WTC11 (cell line): ENCODE results near the gene LRRC63. TPM values are rescaled to one million over a fixed set of nuclear protein-coding genes. Genes with fewer than 3 reads are reported as not detected.

Experiments used
- ATAC-seq: fragments of 200-7000 bp; cut with Tn5 transposase; 2 replicates; pipeline ENCODE4 v1.10.0; 2021; ENCODE audit warnings: mild to moderate bottlenecking, moderate library complexity
- CTCF ChIA-PET: fragments of 300-600 bp; sonication (Branson Sonifier 250); formaldehyde crosslinking; loops from one replicate; lab custom pipeline; 2021; ENCODE audit warnings: antibody characterized with exemption; lab: Charles Lee
- POLR2A ChIA-PET: fragments of 350-600 bp; sonication (Branson Sonifier 250); formaldehyde crosslinking; loops from one replicate; lab custom pipeline; 2021; ENCODE audit warnings: antibody characterized with exemption; lab: Charles Lee
- DNase-seq: peaks from one replicate; pipeline ENCODE4 v3.0.0; 2021; ENCODE audit warnings: low spot score
- H3K27ac Mint-ChIP-seq: 2 replicates; pipeline ENCODE4 v1.8.0; 2021; ENCODE audit warnings: mixed read lengths
- H3K27me3 Mint-ChIP-seq: 2 replicates; pipeline ENCODE4 v1.8.0; 2021; ENCODE audit warnings: low read depth, mild to moderate bottlenecking, moderate library complexity, mixed read lengths
- H3K36me3 Mint-ChIP-seq: 2 replicates; pipeline ENCODE4 v1.8.0; 2021; ENCODE audit warnings: mixed read lengths
- H3K4me1 Mint-ChIP-seq: 2 replicates; pipeline ENCODE4 v1.8.0; 2022; ENCODE audit warnings: mixed read lengths
- H3K4me3 Mint-ChIP-seq: 2 replicates; pipeline ENCODE4 v1.8.0; 2021; ENCODE audit warnings: mild to moderate bottlenecking, moderate library complexity, mixed read lengths
- H3K9me3 Mint-ChIP-seq: 2 replicates; pipeline ENCODE4 v1.8.0; 2021; ENCODE audit warnings: mixed read lengths
- AR ChIP-seq: fragments of 250-450 bp; sonication (Bioruptor Pico); IDR thresholded peaks from 2 replicates; pipeline ENCODE4 v1.9.0; 2021; ENCODE audit warnings: mild to moderate bottlenecking
- E2F1 ChIP-seq: sonication (generic); formaldehyde crosslinking; IDR thresholded peaks from 2 replicates; pipeline ENCODE4 v1.8.0; 2022; ENCODE audit warnings: mild to moderate bottlenecking, missing genetic modification reagents
- E2F4 ChIP-seq: sonication (generic); formaldehyde crosslinking; IDR thresholded peaks from 2 replicates; pipeline ENCODE4 v1.8.1; 2022; ENCODE audit warnings: low read depth, mild to moderate bottlenecking, moderate library complexity, missing genetic modification reagents, borderline replicate concordance
- ELF4 ChIP-seq: sonication (generic); formaldehyde crosslinking; IDR thresholded peaks from 2 replicates; pipeline ENCODE4 v1.8.1; 2022; ENCODE audit warnings: low read depth, mild to moderate bottlenecking, moderate library complexity, missing genetic modification reagents
- EMX1 ChIP-seq: fragments of 250-450 bp; sonication (Bioruptor Pico); IDR thresholded peaks from 2 replicates; pipeline ENCODE4 v1.8.0; 2021; ENCODE audit warnings: mild to moderate bottlenecking
- JAZF1 ChIP-seq: fragments of 250-450 bp; sonication (Bioruptor Pico); IDR thresholded peaks from 2 replicates; pipeline ENCODE4 v1.9.0; 2021; ENCODE audit warnings: moderate library complexity, mild to moderate bottlenecking, inconsistent platforms
- MLX ChIP-seq: sonication (generic); formaldehyde crosslinking; IDR thresholded peaks from 2 replicates; pipeline ENCODE4 v1.8.1; 2023; ENCODE audit warnings: mild to moderate bottlenecking, missing genetic modification reagents, moderate library complexity
- MYBL2 ChIP-seq: sonication (generic); formaldehyde crosslinking; IDR thresholded peaks from 2 replicates; pipeline ENCODE4 v1.8.1; 2023; ENCODE audit warnings: mild to moderate bottlenecking, moderate library complexity, missing genetic modification reagents
- NR2C2 ChIP-seq: sonication (generic); formaldehyde crosslinking; IDR thresholded peaks from 2 replicates; pipeline ENCODE4 v1.8.0; 2022; ENCODE audit warnings: mild to moderate bottlenecking, missing genetic modification reagents
- RELA ChIP-seq: sonication (generic); formaldehyde crosslinking; IDR thresholded peaks from 2 replicates; pipeline ENCODE4 v1.8.1; 2022; ENCODE audit warnings: missing genetic modification reagents, mild to moderate bottlenecking, borderline replicate concordance
- SP1 ChIP-seq: sonication (generic); formaldehyde crosslinking; conservative IDR thresholded peaks from 2 replicates; pipeline ENCODE4 v1.8.1; 2022; ENCODE audit warnings: missing genetic modification reagents
- TCF7 ChIP-seq: sonication (generic); formaldehyde crosslinking; IDR thresholded peaks from 2 replicates; pipeline ENCODE4 v1.8.0; 2022; ENCODE audit warnings: mild to moderate bottlenecking, low read depth, missing genetic modification reagents, moderate library complexity
- ZBTB43 ChIP-seq: sonication (generic); formaldehyde crosslinking; IDR thresholded peaks from 2 replicates; pipeline ENCODE4 v1.8.1; 2023; ENCODE audit warnings: mild to moderate bottlenecking, missing genetic modification reagents
- ZMAT4 ChIP-seq: fragments of 250-450 bp; sonication (Bioruptor Pico); IDR thresholded peaks from 2 replicates; pipeline ENCODE4 v1.9.0; 2021; ENCODE audit warnings: mild to moderate bottlenecking
- ZNF232 ChIP-seq: sonication (generic); formaldehyde crosslinking; IDR thresholded peaks from 2 replicates; pipeline ENCODE4 v1.8.0; 2022; ENCODE audit warnings: mild to moderate bottlenecking, missing genetic modification reagents
- ZNF263 ChIP-seq: sonication (generic); formaldehyde crosslinking; IDR thresholded peaks from 2 replicates; pipeline ENCODE4 v1.8.1; 2022; ENCODE audit warnings: low read depth, mild to moderate bottlenecking, moderate library complexity, missing genetic modification reagents
- total RNA-seq: library from RNA; stranded (reverse); gene quantifications from 3 replicates; pipeline ENCODE4 v1.2.3, GENCODE V29; 2021

Gene LRRC63
- total RNA-seq, 1 experiment from 2014 or later: not detected

GRCh38 chr13:46165485-46166223 is 46.1 kb upstream of the LRRC63 start:
- peaks cover 7% of the 10 kb centered on the region for H3K9me3 Mint-ChIP-seq
- no peak overlapping the region for H3K27ac Mint-ChIP-seq
- DNase-seq (no peak), ATAC-seq (no peak)
- no peak overlapping the region for H3K4me3 Mint-ChIP-seq
- ChIA-PET POLR2A (no interaction called here), CTCF (no interaction called here)
- H3K4me1 Mint-ChIP-seq: peaks cover 8% of the 10 kb centered on the region
- TF ChIP-seq ELF4 (CRISPR knock-in tag) (no peak), E2F1 (no peak), E2F4 (CRISPR knock-in tag) (no peak), EMX1 (CRISPR knock-in tag) (no peak), ZBTB43 (CRISPR knock-in tag) (no peak), AR (CRISPR knock-in tag) (no peak), ZNF232 (CRISPR knock-in tag) (no peak), TCF7 (CRISPR knock-in tag) (no peak), MYBL2 (CRISPR knock-in tag) (no peak), MLX (no peak), NR2C2 (CRISPR knock-in tag) (no peak), RELA (CRISPR knock-in tag) (no peak), ZMAT4 (CRISPR knock-in tag) (no peak), JAZF1 (CRISPR knock-in tag) (no peak), SP1 (CRISPR knock-in tag) (no peak)
- peaks cover 17% of the 10 kb centered on the region for H3K27me3 Mint-ChIP-seq
- H3K36me3 Mint-ChIP-seq: peaks cover 10% of the 10 kb centered on the region

- peaks cover 10% of the 10 kb centered on the region for H3K36me3 Mint-ChIP-seq
- no peak for ATAC-seq
- TF ChIP-seq ZNF263 (CRISPR knock-in tag): no peak
- TF ChIP-seq E2F1: no peak
- TF ChIP-seq, all 79 proteins: peak for 0
- Mint-ChIP-seq H3K4me3 (no peak overlapping the region), H3K9me3 (peaks cover 7% of the 10 kb centered on the region), H3K4me1 (peaks cover 14% of the 10 kb centered on the region), H3K27ac (no peak overlapping the region), H3K27me3 (peaks cover 17% of the 10 kb centered on the region)
- no peak for DNase-seq
- POLR2A ChIA-PET: no interaction called here
- CTCF ChIA-PET: no interaction called here
Measured at GRCh38 chr13:46166224-46166584, 45.5 kb upstream of the LRRC63 start.
